Measurements from ENCODE around the gene NRSN1.
"Not testable (repeated sequence)": the region's sequence is repeated elsewhere in the genome, so short reads cannot be mapped to it uniquely, and the experiment has no call there.

The NRSN1 gene

GRCh38 chr6:24142733-24143132, 16.7 kb downstream of the NRSN1 start:
- not testable (repeated sequence) for DNase-seq (ENCODE audit: low read depth)

GRCh38 chr6:24145690-24146131, 19.7 kb downstream of the NRSN1 start:
- no peak for DNase-seq (ENCODE audit: low read depth)

- no peak for DNase-seq (ENCODE audit: low read depth)
Observed at GRCh38 chr6:24146871-24147270, 20.9 kb downstream of the NRSN1 start.

GRCh38 chr6:24147511-24148153, 21.6 kb downstream of the NRSN1 start:
- DNase-seq (ENCODE audit: low read depth): no peak

- DNase-seq (ENCODE audit: low read depth): no peak
Observed at GRCh38 chr6:24148154-24148570, 22.1 kb downstream of the NRSN1 start.

GRCh38 chr6:24148684-24149083, 22.7 kb downstream of the NRSN1 start:
- DNase-seq (ENCODE audit: low read depth): no peak

GRCh38 chr6:24149296-24149695, 23.3 kb downstream of the NRSN1 start:
- DNase-seq (ENCODE audit: low read depth): no peak

GRCh38 chr6:24149836-24150235, 23.8 kb downstream of the NRSN1 start:
- no peak for DNase-seq (ENCODE audit: low read depth)

GRCh38 chr6:24152014-24152413, 26.0 kb downstream of the NRSN1 start:
- no peak for DNase-seq (ENCODE audit: low read depth)

GRCh38 chr6:24154121-24154520, 28.1 kb downstream of the NRSN1 start:
- no peak for DNase-seq (ENCODE audit: low read depth)

GRCh38 chr6:24157886-24158285, 31.9 kb downstream of the NRSN1 start:
- DNase-seq (ENCODE audit: low read depth): no peak

GRCh38 chr6:24183584-24183983, 57.6 kb downstream of the NRSN1 start:
- DNase-seq (ENCODE audit: low read depth): no peak

- no peak for DNase-seq (ENCODE audit: low read depth)
Observed at GRCh38 chr6:24186349-24186748, 60.3 kb downstream of the NRSN1 start.

GRCh38 chr6:24187965-24188577, 62.1 kb downstream of the NRSN1 start:
- DNase-seq (ENCODE audit: low read depth): no peak

GRCh38 chr6:24188578-24189080, 62.6 kb downstream of the NRSN1 start:
- no peak for DNase-seq (ENCODE audit: low read depth)

GRCh38 chr6:24191346-24191745, 65.3 kb downstream of the NRSN1 start:
- DNase-seq (ENCODE audit: low read depth): no peak

GRCh38 chr6:24193364-24193763, 67.3 kb downstream of the NRSN1 start:
- DNase-seq (ENCODE audit: low read depth): no peak

GRCh38 chr6:24194978-24195700, 69.1 kb downstream of the NRSN1 start:
- no peak for DNase-seq (ENCODE audit: low read depth)

GRCh38 chr6:24195836-24196597, 70.0 kb downstream of the NRSN1 start:
- no peak for DNase-seq (ENCODE audit: low read depth)

All from HS-27A (cell line).